Measurements from ENCODE around the gene LITAF.

- TF ChIP-seq GABPB1 (CRISPR knock-in tag; IDR thresholded peaks at IDR 0.05) (no peak), ETV6 (CRISPR knock-in tag; IDR thresholded peaks at IDR 0.05) (no peak), IRF1 (CRISPR knock-in tag; IDR thresholded peaks at IDR 0.05) (no peak), CTCF (IDR thresholded peaks at IDR 0.05) (no peak), AFF4 (CRISPR knock-in tag; IDR thresholded peaks at IDR 0.05; ENCODE audit: borderline replicate concordance) (no peak), TCF7 (CRISPR knock-in tag; IDR thresholded peaks at IDR 0.05; ENCODE audit: low read depth) (no peak), MLX (CRISPR knock-in tag; IDR thresholded peaks at IDR 0.05) (no peak), FOXP4 (CRISPR knock-in tag; IDR thresholded peaks at IDR 0.05) (no peak), ATF3 (CRISPR knock-in tag; conservative IDR thresholded peaks at IDR 0.05) (no peak), E2F1 (CRISPR knock-in tag; IDR thresholded peaks at IDR 0.05) (no peak), ZNF317 (CRISPR knock-in tag; IDR thresholded peaks at IDR 0.05; ENCODE audit: borderline replicate concordance, low read depth) (no peak), CREB1 (CRISPR knock-in tag; IDR thresholded peaks at IDR 0.05) (no peak), ESRRA (CRISPR knock-in tag; IDR thresholded peaks at IDR 0.05; ENCODE audit: borderline replicate concordance) (no peak), HMGA2 (CRISPR knock-in tag; IDR thresholded peaks at IDR 0.05) (no peak)
Measured at GRCh38 chr16:11517961-11518360, 68.8 kb downstream of the LITAF start.
